Measurements from ENCODE around the gene SPRED2. TPM values are rescaled to one million over a fixed set of nuclear protein-coding genes. Genes with fewer than 3 reads are reported as not detected.
"Not testable (repeated sequence)": the region's sequence is repeated elsewhere in the genome, so short reads cannot be mapped to it uniquely, and the experiment has no call there.

SPRED2 gene
- total RNA-seq, 2 experiments from 2014 or later, result 6.1 to 8.9 TPM

DNA sequence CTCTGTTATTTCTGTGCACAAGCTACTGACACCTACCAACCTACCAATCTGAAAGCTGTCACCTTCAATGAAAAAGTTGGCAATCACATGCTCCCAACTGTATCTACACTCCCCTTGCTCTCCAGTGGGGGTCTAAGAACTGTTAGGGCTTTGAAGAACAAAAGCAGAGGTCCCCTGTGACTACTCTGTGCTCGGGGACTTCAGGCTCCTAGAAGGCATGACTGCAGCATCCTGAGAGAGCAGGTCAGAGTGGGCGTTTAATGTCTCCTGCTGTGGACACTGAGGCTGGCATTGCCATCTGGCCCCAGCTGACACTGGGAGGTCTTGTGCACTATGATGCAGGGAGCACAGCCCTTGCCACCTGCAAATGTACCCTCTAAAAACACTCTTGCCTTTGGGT, 111.5 kb downstream of the SPRED2 start:
- ChIA-PET POLR2A (interaction anchor here (0.9 to 2.8 kb wide), 7 partner anchors 21 to 131 kb away, joined by 3 to 28 read pairs (median 5); partner anchors contain the start of gene ACTR2), CTCF (interaction anchor here (0.7 to 3.3 kb wide), 20 partner anchors 8 to 119 kb away, joined by 3 to 28 read pairs (median 4); no protein-coding TSS in a partner anchor)
- intact Hi-C loops (cut with micrococcal nuclease), result loop anchor here (1.0 to 2.0 kb wide), 8 partner anchors 20 to 252 kb away; no protein-coding TSS in a partner anchor
- H3K4me3 Mint-ChIP-seq, result no peak overlapping the region
- no peak for DNase-seq
- no peaks in the 10 kb centered on the region for H3K9me3 Mint-ChIP-seq
- no peaks in the 10 kb centered on the region for H3K36me3 Mint-ChIP-seq
- peaks cover 24% of the 10 kb centered on the region for H3K4me1 Mint-ChIP-seq (ENCODE audit: low read depth)
- no peak overlapping the region for H3K27ac Mint-ChIP-seq
- no peaks in the 10 kb centered on the region for H3K27me3 Mint-ChIP-seq

DNA sequence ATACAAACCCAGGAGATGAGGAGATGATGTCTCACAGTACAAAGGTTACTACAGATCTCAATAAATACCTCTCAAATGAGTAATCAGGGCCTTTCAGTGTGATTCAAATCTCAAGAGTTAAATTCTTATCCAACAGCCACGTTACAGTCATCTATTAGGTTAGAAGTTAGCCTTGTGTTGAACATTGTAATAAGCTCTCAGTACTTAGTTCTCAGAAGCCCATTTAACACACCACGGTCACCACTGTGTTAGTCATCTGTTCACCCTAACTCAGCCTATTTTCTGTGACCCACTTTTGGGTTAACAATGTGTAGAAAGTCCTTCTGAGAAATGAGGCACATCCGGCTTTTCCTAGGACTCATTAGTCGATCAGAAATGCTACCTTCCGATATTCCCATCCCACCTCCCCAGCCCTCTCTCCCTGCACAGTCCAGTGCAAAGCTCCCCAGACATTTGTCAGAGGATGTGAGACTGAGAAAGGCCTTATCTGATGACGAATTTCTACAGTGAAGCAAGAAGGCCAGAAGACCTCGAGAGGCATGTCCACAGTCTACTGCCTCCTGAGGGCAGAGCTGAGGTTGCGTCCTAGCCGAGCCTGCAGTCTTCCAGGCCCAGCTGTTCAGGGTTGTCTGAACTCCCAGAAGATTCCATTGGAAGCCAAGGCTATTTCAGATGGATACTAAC, 112.2 kb downstream of the SPRED2 start:
- intact Hi-C loops (cut with micrococcal nuclease), result loop anchor here (1.0 to 2.0 kb wide), 8 partner anchors 19 to 253 kb away; no protein-coding TSS in a partner anchor
- DNase-seq, result peak; percentile 56
- CTCF ChIA-PET, result interaction anchor here (0.7 to 3.3 kb wide), 24 partner anchors 9 to 119 kb away, joined by 3 to 28 read pairs (median 4); partner anchors contain the start of gene ACTR2
- POLR2A ChIA-PET, result interaction anchor here (0.7 to 2.8 kb wide), 12 partner anchors 17 to 132 kb away, joined by 3 to 28 read pairs (median 4); partner anchors contain the start of genes ACTR2 and SPRED2
- no peak overlapping the region for H3K4me3 Mint-ChIP-seq
- no peaks in the 10 kb centered on the region for H3K36me3 Mint-ChIP-seq
- H3K27ac Mint-ChIP-seq, result peak overlapping the region; percentile 89
- H3K9me3 Mint-ChIP-seq, result no peaks in the 10 kb centered on the region
- H3K4me1 Mint-ChIP-seq (ENCODE audit: low read depth), result peaks cover 24% of the 10 kb centered on the region
- no peaks in the 10 kb centered on the region for H3K27me3 Mint-ChIP-seq

DNA sequence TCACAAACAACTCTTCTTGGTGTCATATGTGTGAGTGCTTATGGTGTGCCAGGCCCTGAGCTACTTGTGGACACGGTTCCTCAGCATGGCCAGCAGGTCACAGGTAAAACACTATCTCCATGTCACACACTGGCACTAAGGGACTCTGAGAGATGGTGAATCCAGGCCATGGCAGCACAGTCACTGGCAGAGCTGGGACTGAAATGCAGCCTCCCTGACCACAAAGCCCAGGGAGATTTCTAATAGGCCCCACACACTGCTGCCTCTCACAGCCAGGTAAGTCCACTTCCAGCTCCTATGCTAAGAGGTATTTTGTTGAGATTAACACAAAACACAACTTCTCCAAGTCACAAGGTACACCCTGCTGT, 112.7 kb downstream of the SPRED2 start:
- H3K27ac Mint-ChIP-seq, result peak overlapping the region; percentile 62

DNA sequence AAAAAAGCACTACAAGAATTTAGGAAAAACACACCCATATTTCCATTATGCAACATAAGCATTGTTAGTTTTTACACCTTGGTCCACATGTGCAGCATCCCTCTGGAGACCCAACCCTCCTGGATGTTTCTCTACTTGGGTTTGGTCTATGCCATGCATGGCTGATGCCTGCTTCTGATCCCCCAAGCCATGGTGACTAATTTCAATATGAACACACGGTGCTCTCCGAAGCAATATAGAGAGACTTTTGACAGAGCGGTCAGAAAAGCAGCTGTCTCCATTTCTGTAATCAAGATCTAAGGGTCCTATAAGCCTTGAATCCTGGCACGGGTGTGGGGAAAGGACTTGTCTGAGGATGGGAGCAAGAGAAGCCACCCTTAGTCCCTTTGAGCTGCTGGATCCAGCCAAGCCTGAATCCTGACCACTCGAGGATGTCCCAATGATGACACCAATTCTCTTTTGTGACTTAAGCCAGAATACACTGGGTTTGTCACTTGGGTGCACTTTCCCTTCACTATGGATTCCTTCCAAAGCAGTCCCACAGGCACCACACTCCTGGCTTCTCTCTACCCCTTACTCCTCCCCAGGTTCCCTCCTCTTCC, 113.2 kb downstream of the SPRED2 start:
- Mint-ChIP-seq H3K36me3 (peaks cover 4% of the 10 kb centered on the region), H3K4me3 (no peak overlapping the region), H3K27ac (peak overlapping the region; percentile 62), H3K4me1 (ENCODE audit: low read depth) (peaks cover 24% of the 10 kb centered on the region), H3K27me3 (no peaks in the 10 kb centered on the region), H3K9me3 (no peaks in the 10 kb centered on the region)
- POLR2A ChIA-PET, result interaction anchor here (1.1 to 2.8 kb wide), 5 partner anchors 19 to 117 kb away, joined by 4 to 28 read pairs (median 12); no protein-coding TSS in a partner anchor
- CTCF ChIA-PET, result interaction anchor here (1.4 to 3.3 kb wide), 8 partner anchors 19 to 120 kb away, joined by 4 to 28 read pairs (median 10); partner anchors contain the start of gene ACTR2
- intact Hi-C loops (cut with micrococcal nuclease), result loop anchor here (5.0 kb wide), 1 partner anchor 42 kb away; no protein-coding TSS in a partner anchor
- DNase-seq, result no peak

More for the DNA sequence above, 112.7 kb downstream of the SPRED2 start:
- peaks cover 24% of the 10 kb centered on the region for H3K4me1 Mint-ChIP-seq (ENCODE audit: low read depth)
- H3K9me3 Mint-ChIP-seq, result no peaks in the 10 kb centered on the region
- DNase-seq, result no peak
- H3K27me3 Mint-ChIP-seq, result no peaks in the 10 kb centered on the region
- POLR2A ChIA-PET, result interaction anchor here (0.7 to 2.8 kb wide), 10 partner anchors 17 to 116 kb away, joined by 3 to 28 read pairs (median 5); partner anchors contain the start of gene SPRED2
- CTCF ChIA-PET, result interaction anchor here (0.7 to 3.3 kb wide), 20 partner anchors 9 to 120 kb away, joined by 3 to 28 read pairs (median 4); partner anchors contain the start of gene ACTR2
- H3K36me3 Mint-ChIP-seq, result no peaks in the 10 kb centered on the region
- H3K4me3 Mint-ChIP-seq, result no peak overlapping the region
- intact Hi-C loops (cut with micrococcal nuclease), result loop anchor here (1.0 to 5.0 kb wide), 9 partner anchors 18 to 254 kb away; no protein-coding TSS in a partner anchor

DNA sequence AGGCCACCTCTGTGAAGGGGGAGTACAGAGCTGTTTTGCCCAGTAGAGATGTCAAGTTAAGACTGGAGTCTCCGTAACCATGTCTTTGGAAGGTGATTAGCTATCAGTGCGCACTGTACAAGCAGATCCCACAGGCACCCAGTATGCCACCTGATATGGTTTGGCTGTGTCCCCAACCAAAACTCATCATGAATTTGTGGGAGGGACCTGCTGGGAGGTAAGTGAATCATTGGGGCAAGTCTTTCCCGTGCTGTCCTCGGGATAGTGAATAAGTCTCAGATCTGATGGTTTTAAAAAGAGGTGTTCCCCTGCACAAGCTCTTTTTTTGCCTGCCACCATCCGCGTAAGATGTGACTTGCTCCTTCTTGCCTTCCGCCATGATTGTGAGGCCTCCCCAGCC, 114.6 kb downstream of the SPRED2 start:
- peaks cover 24% of the 10 kb centered on the region for H3K4me1 Mint-ChIP-seq (ENCODE audit: low read depth)
- H3K27me3 Mint-ChIP-seq, result no peaks in the 10 kb centered on the region
- no peak overlapping the region for H3K27ac Mint-ChIP-seq
- intact Hi-C loops (cut with micrococcal nuclease), result loop anchor here (5.0 kb wide), 1 partner anchor 41 kb away; no protein-coding TSS in a partner anchor
- H3K9me3 Mint-ChIP-seq, result no peaks in the 10 kb centered on the region
- POLR2A ChIA-PET, result no interaction called here
- CTCF ChIA-PET, result no interaction called here
- peaks cover 16% of the 10 kb centered on the region for H3K36me3 Mint-ChIP-seq
- no peak for DNase-seq
- H3K4me3 Mint-ChIP-seq, result no peak overlapping the region

DNA sequence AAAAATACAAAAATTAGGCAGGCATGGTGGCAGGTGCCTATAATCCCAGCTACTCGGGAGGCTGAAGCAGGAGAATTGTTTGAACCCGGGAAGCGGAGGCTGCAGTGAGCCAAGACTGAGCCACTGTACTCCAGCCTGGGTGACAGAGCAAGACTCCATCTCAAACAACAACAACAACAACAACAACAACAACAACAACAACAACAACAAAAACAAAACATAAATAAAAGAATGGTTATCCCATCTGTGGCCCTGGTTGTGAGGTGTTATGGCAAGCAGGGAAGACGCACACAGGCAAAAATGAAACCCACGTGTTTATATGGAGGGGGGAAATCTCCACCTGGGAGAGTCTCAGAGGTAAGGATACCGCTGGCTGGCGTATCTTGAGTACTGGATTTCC, 115.0 kb downstream of the SPRED2 start:
- CTCF ChIA-PET, H3K4me3 Mint-ChIP-seq, POLR2A ChIA-PET, DNase-seq, H3K27me3 Mint-ChIP-seq, H3K9me3 Mint-ChIP-seq, H3K27ac Mint-ChIP-seq: not testable (repeated sequence)
- Mint-ChIP-seq H3K4me1 (ENCODE audit: low read depth) (peaks cover 24% of the 10 kb centered on the region), H3K36me3 (peaks cover 17% of the 10 kb centered on the region)
- intact Hi-C loops (cut with micrococcal nuclease), result loop anchor here (5.0 kb wide), 1 partner anchor 40 kb away; no protein-coding TSS in a partner anchor

DNA sequence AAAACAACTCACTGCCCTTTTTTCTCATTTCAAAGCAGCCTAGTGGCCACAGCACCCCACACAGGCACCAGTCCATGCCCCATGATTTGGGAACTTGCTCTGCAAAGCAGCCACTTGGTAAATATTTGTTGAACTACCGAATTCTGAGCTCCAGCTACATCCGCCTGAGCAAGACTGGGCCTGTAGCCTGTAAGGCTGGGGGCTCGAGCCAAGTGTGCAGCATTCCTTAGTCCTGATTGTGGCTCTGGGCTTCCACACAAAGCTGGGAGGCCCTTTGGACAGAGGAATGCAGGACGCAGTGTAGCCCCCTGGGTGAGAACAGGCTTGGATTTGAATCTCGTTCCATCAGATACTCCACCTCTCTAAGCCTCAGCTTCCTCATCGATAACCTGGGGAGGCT, 116.3 kb downstream of the SPRED2 start:
- Mint-ChIP-seq H3K9me3 (no peaks in the 10 kb centered on the region), H3K4me1 (ENCODE audit: low read depth) (peaks cover 24% of the 10 kb centered on the region), H3K4me3 (no peak overlapping the region), H3K27ac (no peak overlapping the region), H3K36me3 (peaks cover 17% of the 10 kb centered on the region), H3K27me3 (no peaks in the 10 kb centered on the region)
- DNase-seq, result no peak
- intact Hi-C loops (cut with micrococcal nuclease), result loop anchor here (5.0 kb wide), 1 partner anchor 39 kb away; no protein-coding TSS in a partner anchor
- POLR2A ChIA-PET, result no interaction called here
- CTCF ChIA-PET, result no interaction called here

DNA sequence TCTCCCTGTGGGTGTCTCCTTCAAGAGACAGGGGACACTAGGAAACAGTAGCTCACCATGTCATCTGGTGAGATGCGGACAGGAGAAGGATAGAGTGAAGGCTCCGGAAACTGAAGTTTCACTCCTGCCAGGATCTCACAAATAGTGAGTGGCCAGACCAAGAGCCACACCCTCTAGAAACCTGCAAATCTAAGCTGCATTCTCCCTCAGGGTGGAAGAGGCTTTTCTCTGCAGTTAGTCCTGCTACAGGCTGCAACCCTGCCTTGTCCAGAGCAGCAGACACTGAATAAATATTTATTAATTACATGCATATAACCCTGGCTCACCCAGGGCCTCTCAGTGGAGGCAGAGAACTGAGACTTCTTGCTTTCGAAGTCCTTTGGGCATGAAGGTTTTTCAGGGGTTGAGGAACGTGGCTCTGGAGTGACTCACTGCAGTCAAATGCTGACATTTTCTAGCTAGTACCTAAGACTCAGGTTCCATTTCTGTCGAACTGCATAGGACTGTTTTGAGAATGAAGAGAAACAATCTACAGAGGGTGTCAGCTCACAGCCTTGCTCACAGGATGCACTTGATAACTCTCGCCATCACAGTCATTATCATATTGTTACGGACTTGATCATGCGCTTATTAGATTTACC, 117.5 kb downstream of the SPRED2 start:
- no peaks in the 10 kb centered on the region for H3K27me3 Mint-ChIP-seq
- H3K9me3 Mint-ChIP-seq, result no peaks in the 10 kb centered on the region
- CTCF ChIA-PET, result no interaction called here
- no peak overlapping the region for H3K4me3 Mint-ChIP-seq
- POLR2A ChIA-PET, result no interaction called here
- H3K36me3 Mint-ChIP-seq, result peaks cover 20% of the 10 kb centered on the region
- no peak for DNase-seq
- H3K27ac Mint-ChIP-seq, result no peak overlapping the region
- peaks cover 13% of the 10 kb centered on the region for H3K4me1 Mint-ChIP-seq (ENCODE audit: low read depth)
- intact Hi-C loops (cut with micrococcal nuclease), result loop anchor here (5.0 kb wide), 1 partner anchor 38 kb away; no protein-coding TSS in a partner anchor

DNA sequence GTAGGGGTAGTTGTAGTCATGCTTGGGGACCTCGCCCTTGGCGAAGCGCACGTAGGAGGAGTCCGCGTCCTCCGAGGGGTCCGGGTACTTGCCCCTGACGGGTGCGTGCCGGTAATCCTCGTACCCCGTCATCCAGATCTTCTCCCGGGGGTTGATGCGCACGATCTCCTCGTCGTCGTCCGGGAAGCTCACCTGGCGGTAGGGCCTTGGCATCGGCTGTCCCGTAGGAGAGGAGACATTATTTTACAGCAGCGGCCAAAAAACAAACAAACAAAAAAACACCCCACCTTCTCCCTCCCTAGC, 118.5 kb downstream of the SPRED2 start:
- ChIA-PET POLR2A (no interaction called here), CTCF (no interaction called here)
- Mint-ChIP-seq H3K27ac (no peak overlapping the region), H3K4me1 (ENCODE audit: low read depth) (peaks cover 2% of the 10 kb centered on the region), H3K27me3 (no peaks in the 10 kb centered on the region), H3K9me3 (no peaks in the 10 kb centered on the region), H3K4me3 (no peak overlapping the region), H3K36me3 (peaks cover 20% of the 10 kb centered on the region)
- no peak for DNase-seq
- intact Hi-C loops (cut with micrococcal nuclease), result no loop called here

DNA sequence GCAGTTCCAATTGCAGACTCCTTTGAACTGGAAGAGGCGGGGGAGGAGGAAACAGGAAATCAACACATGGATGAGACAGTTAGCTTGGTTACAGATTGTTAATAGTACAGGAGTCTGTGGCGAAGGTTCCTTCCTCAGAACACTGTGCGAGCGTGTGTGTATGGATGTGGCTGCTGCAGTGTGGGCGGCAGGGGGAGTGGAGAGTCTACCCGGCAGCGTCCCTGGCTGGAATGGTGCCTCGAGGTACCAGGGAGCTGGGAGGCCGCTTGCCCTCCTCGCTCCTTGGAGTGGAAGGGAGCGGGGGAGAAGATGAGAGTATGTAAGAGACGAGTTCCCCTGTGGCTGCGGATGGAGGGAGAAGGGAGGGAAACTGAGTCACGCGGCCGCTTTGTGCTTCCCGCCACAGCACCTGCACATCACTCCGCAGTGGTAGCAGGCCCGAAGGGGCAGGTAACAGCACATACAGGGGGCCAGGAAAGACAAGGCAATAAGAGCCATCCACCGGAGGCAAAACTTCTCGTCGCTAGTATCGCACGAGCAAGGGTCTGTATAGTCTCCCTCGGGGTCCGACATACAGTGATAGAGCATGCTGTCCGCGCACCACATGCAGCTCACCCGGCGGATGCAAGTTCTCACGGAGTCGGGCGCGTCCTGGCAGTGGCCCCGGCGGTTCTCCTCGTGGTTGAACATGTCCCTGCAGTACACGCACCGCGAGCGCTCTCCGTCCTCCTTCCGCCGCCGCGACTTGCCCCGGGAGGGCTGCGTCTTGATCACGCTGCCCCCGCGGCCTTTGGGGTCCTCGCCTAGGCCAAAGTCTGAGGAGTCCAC, 119.1 kb downstream of the SPRED2 start:
- peaks cover 20% of the 10 kb centered on the region for H3K36me3 Mint-ChIP-seq
- H3K4me3 Mint-ChIP-seq, result no peak overlapping the region
- H3K9me3 Mint-ChIP-seq, result no peaks in the 10 kb centered on the region
- H3K27me3 Mint-ChIP-seq, result no peaks in the 10 kb centered on the region
- DNase-seq, result no peak
- H3K27ac Mint-ChIP-seq, result no peak overlapping the region
- ChIA-PET CTCF (no interaction called here), POLR2A (no interaction called here)
- no peaks in the 10 kb centered on the region for H3K4me1 Mint-ChIP-seq (ENCODE audit: low read depth)
- intact Hi-C loops (cut with micrococcal nuclease), result no loop called here

DNA sequence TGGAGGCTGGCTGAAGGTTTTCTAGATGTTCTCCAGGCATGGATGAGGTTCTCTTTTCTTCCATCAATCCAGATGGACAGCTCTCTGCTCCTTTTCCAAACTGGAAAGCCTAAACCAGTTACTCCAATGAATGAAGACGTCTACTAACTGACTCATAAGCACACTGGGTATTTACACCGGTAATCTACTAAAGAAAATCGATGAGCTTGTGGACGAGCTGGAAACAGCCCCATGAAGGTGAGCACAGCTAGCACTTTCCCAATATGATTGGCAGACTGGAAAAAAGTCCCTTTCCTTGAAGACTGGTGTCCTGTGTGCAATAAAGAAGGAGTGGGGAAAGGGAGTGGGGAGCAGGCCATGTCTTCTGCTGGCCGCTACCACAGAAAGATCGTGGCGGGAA, 120.8 kb downstream of the SPRED2 start:
- H3K36me3 Mint-ChIP-seq, result peaks cover 20% of the 10 kb centered on the region
- no peak for DNase-seq
- CTCF ChIA-PET, result no interaction called here
- H3K9me3 Mint-ChIP-seq, result no peaks in the 10 kb centered on the region
- POLR2A ChIA-PET, result no interaction called here
- no peaks in the 10 kb centered on the region for H3K27me3 Mint-ChIP-seq
- no peaks in the 10 kb centered on the region for H3K4me1 Mint-ChIP-seq (ENCODE audit: low read depth)
- intact Hi-C loops (cut with micrococcal nuclease), result no loop called here
- no peak overlapping the region for H3K27ac Mint-ChIP-seq
- no peak overlapping the region for H3K4me3 Mint-ChIP-seq
